Upper lobe of left lung (tissue), 6 donors: ENCODE data around the gene TRIM41. TPM values are rescaled to one million over a fixed set of nuclear protein-coding genes. Genes with fewer than 3 reads are reported as not detected.

Experiments
- ATAC-seq, 2 donors: fragments of 200-7000 bp; cut with Tn5 transposase; one replicate each; pipeline ENCODE4 v1.9.1; 2022; ENCODE audit warnings: mild to moderate bottlenecking in 2 of 2, moderate library complexity in 2 of 2; ENCODE audit not compliant: low FRiP score in 2 of 2
- DNase-seq, 2 donors: peaks; one replicate each; pipeline ENCODE4 v3.0.0-alpha.2; 2019 to 2020
- H3K27ac ChIP-seq, 4 donors: fragments of 200-600 bp; sonication (generic); one replicate each; pipeline ENCODE4 v1.5.1; 2016 to 2019
- H3K27me3 ChIP-seq, 4 donors: fragments of 200-600 bp; sonication (generic); one replicate each; pipeline ENCODE4 v1.5.1; 2017 to 2019
- H3K36me3 ChIP-seq, 4 donors: fragments of 200-600 bp; sonication (generic); one replicate each; pipeline ENCODE4 v1.5.1; 2016 to 2019
- H3K4me1 ChIP-seq, 4 donors: fragments of 200-600 bp; sonication (generic); one replicate each; pipeline ENCODE4 v1.5.1; 2018 to 2019
- H3K4me3 ChIP-seq, 4 donors: fragments of 200-600 bp; sonication (generic); one replicate each; pipeline ENCODE4 v1.5.1; 2017 to 2019; ENCODE audit warnings: mild to moderate bottlenecking in 2 of 4, moderate library complexity in 1 of 4
- H3K9me3 ChIP-seq, 4 donors: fragments of 200-600 bp; sonication (generic); one replicate each; pipeline ENCODE4 v1.5.1; 2018 to 2019
- CTCF ChIP-seq, 6 experiments: fragments of 450-650 bp in 4 of 6; fragments of 200-600 bp in 2 of 6; sonication (generic) in 2 of 6; IDR thresholded peaks; one replicate each; pipeline ENCODE4 v1.5.1; 2016 to 2019; ENCODE audit warnings: antibody characterized with exemption in 6 of 6
- EP300 ChIP-seq, 4 donors: sonication (generic); formaldehyde crosslinking; IDR thresholded peaks; one replicate each; pipeline ENCODE4 v1.5.1; 2017; ENCODE audit warnings: antibody characterized with exemption in 4 of 4, control low read depth in 2 of 4
- POLR2A ChIP-seq, 4 donors: fragments of 450-650 bp; IDR thresholded peaks; one replicate each; pipeline ENCODE4 v1.5.1; 2016 to 2017; ENCODE audit warnings: antibody characterized with exemption in 4 of 4, mild to moderate bottlenecking in 2 of 4
- POLR2AphosphoS5 ChIP-seq, 2 donors: sonication (generic); formaldehyde crosslinking; IDR thresholded peaks; one replicate each; pipeline ENCODE4 v1.5.1; 2017; ENCODE audit warnings: antibody characterized with exemption in 2 of 2
- WGBS, 2 donors: methylation state at CpG; one replicate each; pipeline ENCODE4 v1.1.5; 2017 to 2018; 5-methylcytosine and 5-hydroxymethylcytosine counted together
- total RNA-seq, 6 donors: library from RNA; depleted of rRNA in 4 of 6; stranded (reverse); fragments of >200 nt in 4 of 6; gene quantifications; one replicate each; pipeline versions ENCODE4 v1.1.0 to v1.2.1, GENCODE V29; 2016 to 2021
- donor health status: DM: no; HTN: no; CAD: no; lungs with moderate emphysema.
- donor health status: DM: no; HTN: yes; CAD: no; lungs with severe emphysema.

Gene TRIM41
- total RNA-seq, 6 donors from 2014 or later, result 14.4 to 75.4 (median 34.1) TPM

- H3K27me3 ChIP-seq, result no peaks in the 10 kb centered on the region
- H3K27ac ChIP-seq, result no peak overlapping the region
- no peaks in the 10 kb centered on the region for H3K36me3 ChIP-seq
- 88 to 91% methylated on average over 10 of the region's 10 CpGs for WGBS, 2 donors
- TF ChIP-seq EP300 (IDR thresholded peaks at IDR 0.05) (no peak), POLR2AphosphoS5 (IDR thresholded peaks at IDR 0.05) (no peak), POLR2A (IDR thresholded peaks at IDR 0.05) (no peak), CTCF (IDR thresholded peaks at IDR 0.05) (no peak)
- DNase-seq (peak in 1 of 2 donors; percentile 24), ATAC-seq (no peak)
- no peak overlapping the region for H3K4me3 ChIP-seq
- no peaks in the 10 kb centered on the region for H3K9me3 ChIP-seq
- peaks cover 32 to 58% (median 38%) of the 10 kb centered on the region in 4 donors for H3K4me1 ChIP-seq
These were observed 2.9 kb upstream of the TRIM41 start for GRCh38 chr5:181220178-181220515.

- Histone ChIP-seq H3K4me1 (peaks cover 34 to 64% (median 36%) of the 10 kb centered on the region in 4 donors), H3K27me3 (no peaks in the 10 kb centered on the region), H3K27ac (peak overlapping the region in 3 of 4 donors; percentile 96 to 98 (median 97)), H3K9me3 (no peaks in the 10 kb centered on the region), H3K4me3 (peak overlapping the region in 2 of 4 donors; percentile 80 to 84), H3K36me3 (no peaks in the 10 kb centered on the region)
- 55 to 66% methylated on average over 23 to 27 of the region's 27 CpGs for WGBS, 2 donors
- DNase-seq (peak; percentile 20 to 25), ATAC-seq (no peak)
- TF ChIP-seq POLR2AphosphoS5 (IDR thresholded peaks at IDR 0.05) (no peak), EP300 (IDR thresholded peaks at IDR 0.05) (no peak), CTCF (IDR thresholded peaks at IDR 0.05) (no peak), POLR2A (IDR thresholded peaks at IDR 0.05) (no peak)
These were observed 1.8 kb upstream of the TRIM41 start for GRCh38 chr5:181221105-181221791.

DNA sequence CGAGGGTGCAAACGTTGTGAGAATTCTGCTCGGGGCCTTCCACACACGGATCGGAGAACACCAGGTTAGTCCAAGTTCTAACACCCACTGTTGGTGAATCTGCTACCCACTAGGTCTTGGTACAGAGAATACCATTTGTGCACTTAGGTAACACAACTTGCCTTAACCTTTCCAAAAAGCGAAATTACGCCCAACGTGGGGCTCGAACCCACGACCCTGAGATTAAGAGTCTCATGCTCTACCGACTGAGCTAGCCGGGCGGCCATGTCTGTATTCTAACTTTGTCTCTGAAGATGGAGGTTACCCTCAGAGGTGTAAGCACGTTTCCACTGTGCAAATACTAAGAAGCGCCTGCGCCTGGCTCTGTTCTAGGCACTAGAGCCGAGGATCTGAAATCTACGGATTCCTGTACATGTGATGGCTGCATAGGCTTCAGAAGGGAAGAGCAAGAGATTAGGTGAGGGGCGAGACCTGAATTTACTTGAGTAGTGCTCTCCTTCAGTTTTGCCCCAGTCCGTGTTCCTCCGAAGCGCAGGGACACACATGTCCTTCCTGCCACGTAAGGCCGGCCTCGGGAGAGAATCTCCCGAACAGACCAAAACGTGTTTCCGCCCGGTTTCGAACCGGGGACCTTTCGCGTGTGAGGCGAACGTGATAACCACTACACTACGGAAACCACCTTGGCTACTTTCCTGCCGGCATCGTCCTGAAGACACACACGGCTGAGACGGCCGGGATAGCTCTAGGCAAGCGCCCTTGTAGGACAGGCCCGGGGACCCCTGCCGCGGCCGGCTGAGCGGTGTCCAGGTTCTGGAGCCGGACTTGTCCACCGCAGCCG is 1.1 kb upstream of the TRIM41 start:
- Histone ChIP-seq H3K4me3 (peak overlapping the region; percentile 39 to 84 (median 80)), H3K36me3 (peaks cover 0 to 3% (median 0%) of the 10 kb centered on the region in 4 donors), H3K27me3 (no peaks in the 10 kb centered on the region), H3K4me1 (peaks cover 27 to 56% (median 30%) of the 10 kb centered on the region in 4 donors), H3K27ac (peak overlapping the region; percentile 95 to 98 (median 96)), H3K9me3 (no peaks in the 10 kb centered on the region)
- peak; percentile 73 to 82 for ATAC-seq
- WGBS, 2 donors, result 6 to 17% methylated on average over 7 to 46 of the region's 50 CpGs
- DNase-seq, result peak; percentile 93 to 96
- TF ChIP-seq POLR2AphosphoS5 (IDR thresholded peaks at IDR 0.05), result peak; percentile 64 to 84
- no peak for TF ChIP-seq CTCF (IDR thresholded peaks at IDR 0.05)
- peak in 1 of 4 donors; percentile 36 for TF ChIP-seq POLR2A (IDR thresholded peaks at IDR 0.05)

DNA sequence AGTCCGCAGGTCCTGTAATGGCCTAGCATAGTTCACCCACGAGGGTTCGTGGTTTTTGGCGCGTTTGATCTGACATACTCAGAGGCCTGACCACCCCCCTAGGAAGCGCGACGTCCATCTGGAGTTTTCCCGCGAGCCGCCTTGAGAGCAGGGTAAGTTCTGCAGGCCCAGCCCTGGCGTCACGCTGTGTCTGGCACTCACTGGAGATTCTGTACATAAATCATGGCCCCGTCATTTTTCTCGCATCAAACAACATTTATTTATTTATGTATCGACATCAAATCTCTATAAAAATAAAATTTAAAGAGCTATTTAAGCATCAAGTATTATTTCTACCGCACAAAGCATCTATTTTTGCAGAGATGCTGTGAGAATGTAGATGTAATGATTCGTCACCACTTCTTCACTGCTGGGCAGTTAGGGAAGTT is 437 bp upstream of the TRIM41 start:
- H3K27me3 ChIP-seq, result no peaks in the 10 kb centered on the region
- H3K4me3 ChIP-seq, result peak overlapping the region; percentile 39 to 84 (median 80)
- TF ChIP-seq CTCF (IDR thresholded peaks at IDR 0.05) (no peak), POLR2A (IDR thresholded peaks at IDR 0.05) (peak in 1 of 4 donors; percentile 10)
- 0 to 1% methylated on average over 13 to 18 of the region's 18 CpGs for WGBS, 2 donors
- DNase-seq (no peak), ATAC-seq (peak in 1 of 2 donors; percentile 2)
- H3K27ac ChIP-seq, result peak overlapping the region; percentile 95 to 98 (median 96)
- H3K36me3 ChIP-seq, result peaks cover 0 to 8% (median 0%) of the 10 kb centered on the region in 4 donors
- H3K4me1 ChIP-seq, result peaks cover 20 to 50% (median 26%) of the 10 kb centered on the region in 4 donors
- H3K9me3 ChIP-seq, result no peaks in the 10 kb centered on the region
